NCI-H2227 treated with DMSO at 0.1 percent for 48 hours (cell line): ENCODE measurements around the gene MYL5.
"Not testable (repeated sequence)": the region's sequence is repeated elsewhere in the genome, so short reads cannot be mapped to it uniquely, and the experiment has no call there.

Experiments
- DNase-seq: peaks from one replicate; lab custom pipeline; 2025; lab: John Stamatoyannopoulos, UW

Gene MYL5

GRCh38 chr4:657834-658667 is 16.3 kb upstream of the MYL5 start:
- no peak for DNase-seq

DNA sequence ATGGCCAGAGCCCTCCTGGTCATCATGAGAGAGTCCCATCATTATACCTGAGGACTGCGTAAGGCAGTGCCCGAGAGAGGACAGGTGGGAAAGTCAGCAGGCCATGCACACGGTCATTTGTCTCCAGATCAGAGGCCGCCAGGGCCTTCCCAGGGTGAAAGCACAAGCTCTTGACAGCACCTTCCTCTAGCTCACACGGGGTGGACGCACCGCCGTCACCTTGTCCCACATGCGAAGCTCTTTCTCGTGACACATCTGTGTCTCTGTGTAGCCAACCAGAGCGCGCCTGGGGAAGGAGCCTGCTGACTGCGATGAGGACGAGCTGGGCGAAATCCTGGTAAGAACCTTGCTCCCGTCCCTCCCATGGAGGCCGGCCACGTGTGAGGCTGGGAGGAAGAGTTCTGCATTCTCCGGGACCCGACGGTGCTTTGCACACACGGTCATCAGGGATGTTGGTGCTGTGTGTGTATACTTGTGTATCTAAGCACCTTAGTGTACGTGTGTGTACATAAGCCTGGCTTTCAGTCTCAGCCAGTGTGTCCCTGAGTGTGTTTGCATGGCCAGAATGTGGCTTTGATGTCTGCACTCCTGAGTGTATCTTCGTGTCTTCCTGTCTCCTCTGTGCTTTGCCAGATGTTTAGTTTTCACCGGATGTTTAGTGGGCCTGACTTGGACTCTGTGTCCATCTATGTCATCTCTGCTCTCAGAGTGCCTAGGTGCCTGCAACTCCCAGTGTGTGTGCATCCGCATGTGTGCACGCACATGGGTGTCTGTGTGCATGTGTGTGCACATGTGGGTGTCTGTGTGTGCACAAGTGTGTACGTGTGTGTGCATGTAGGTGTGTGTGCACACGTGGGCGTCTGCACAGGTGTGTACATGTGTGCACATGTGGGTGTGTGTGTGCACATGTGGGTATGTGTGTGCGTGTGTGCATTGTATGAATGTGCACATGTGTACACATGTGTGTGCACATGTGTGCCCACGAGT is 15.4 kb upstream of the MYL5 start:
- DNase-seq = no peak

- DNase-seq = no peak
Measured at GRCh38 chr4:659851-660250, 14.5 kb upstream of the MYL5 start.

- no peak for DNase-seq
Measured at GRCh38 chr4:660401-660800, 13.9 kb upstream of the MYL5 start.

DNA sequence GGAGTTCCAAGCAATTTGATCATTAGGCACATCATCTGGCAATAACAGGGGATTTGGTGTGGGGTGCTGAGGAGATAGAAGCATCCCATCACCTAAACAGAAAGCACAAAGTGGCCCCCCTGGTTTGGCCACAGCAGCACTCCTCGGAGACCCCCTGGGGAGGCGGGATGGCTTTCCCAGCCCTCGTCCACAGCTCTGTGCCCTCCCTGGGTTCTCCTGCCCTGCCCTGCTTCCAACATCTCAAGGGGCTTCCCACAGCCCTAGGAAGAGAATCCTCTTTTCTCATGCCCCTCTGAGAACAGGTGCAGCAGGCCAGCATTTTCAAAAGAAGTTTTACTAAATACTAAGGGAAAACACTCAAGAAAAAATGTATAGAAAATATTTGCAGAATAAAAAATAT is 13.1 kb upstream of the MYL5 start:
- DNase-seq = no peak

DNA sequence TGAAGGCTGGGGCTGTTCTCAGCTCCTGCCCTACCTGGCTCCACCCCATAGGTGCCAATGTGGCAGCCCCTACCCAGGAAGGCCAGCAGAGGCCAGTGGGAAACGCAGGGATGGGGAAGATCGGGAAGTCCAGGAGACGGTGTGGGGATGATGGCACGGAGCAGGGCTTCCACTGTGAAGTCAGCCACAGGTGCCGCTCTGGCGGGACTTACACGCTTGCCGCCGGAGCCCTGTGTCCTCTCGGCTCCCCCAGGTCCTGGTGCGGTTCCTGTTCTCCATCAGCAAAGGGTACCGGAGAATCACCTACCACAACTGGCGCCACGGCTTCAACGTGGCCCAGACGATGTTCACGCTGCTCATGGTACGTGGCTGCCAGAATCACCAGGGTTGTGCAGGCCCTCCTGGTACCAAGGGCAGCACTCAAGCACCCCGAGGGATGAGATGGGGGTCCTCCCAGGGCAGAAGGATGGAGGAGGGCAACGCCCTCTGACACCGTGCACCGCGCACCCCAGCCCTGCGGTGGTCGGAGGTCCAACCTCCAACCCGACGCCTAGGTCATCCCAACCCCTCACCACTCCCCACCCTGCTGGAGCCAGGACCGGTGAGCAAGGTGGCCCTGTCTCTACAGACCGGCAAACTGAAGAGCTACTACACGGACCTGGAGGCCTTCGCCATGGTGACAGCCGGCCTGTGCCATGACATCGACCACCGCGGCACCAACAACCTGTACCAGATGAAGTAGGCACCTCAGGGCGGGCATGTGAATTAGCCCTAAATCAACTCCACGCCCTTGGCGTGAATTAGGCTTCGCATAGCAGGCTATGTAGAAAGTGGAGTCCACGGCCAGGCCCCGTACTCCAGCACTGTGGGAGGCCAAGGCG is 12.2 kb upstream of the MYL5 start:
- no peak for DNase-seq

DNA sequence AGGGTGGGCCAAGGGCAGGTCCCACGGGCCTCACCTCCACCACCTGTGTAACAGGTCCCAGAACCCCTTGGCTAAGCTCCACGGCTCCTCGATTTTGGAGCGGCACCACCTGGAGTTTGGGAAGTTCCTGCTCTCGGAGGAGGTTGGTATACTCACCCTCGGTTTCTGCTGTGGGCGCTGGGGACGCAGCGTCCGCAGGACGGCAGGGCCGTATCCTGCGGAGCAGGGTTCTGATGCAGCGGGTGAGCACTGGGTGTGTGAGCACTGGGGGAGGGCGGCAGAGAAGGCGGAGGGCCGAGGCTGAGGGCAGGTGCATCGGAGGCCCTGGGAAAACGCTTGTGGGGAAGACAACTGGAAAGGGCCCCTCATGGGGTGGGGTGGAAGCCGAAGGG is 11.3 kb upstream of the MYL5 start:
- no peak for DNase-seq

DNA sequence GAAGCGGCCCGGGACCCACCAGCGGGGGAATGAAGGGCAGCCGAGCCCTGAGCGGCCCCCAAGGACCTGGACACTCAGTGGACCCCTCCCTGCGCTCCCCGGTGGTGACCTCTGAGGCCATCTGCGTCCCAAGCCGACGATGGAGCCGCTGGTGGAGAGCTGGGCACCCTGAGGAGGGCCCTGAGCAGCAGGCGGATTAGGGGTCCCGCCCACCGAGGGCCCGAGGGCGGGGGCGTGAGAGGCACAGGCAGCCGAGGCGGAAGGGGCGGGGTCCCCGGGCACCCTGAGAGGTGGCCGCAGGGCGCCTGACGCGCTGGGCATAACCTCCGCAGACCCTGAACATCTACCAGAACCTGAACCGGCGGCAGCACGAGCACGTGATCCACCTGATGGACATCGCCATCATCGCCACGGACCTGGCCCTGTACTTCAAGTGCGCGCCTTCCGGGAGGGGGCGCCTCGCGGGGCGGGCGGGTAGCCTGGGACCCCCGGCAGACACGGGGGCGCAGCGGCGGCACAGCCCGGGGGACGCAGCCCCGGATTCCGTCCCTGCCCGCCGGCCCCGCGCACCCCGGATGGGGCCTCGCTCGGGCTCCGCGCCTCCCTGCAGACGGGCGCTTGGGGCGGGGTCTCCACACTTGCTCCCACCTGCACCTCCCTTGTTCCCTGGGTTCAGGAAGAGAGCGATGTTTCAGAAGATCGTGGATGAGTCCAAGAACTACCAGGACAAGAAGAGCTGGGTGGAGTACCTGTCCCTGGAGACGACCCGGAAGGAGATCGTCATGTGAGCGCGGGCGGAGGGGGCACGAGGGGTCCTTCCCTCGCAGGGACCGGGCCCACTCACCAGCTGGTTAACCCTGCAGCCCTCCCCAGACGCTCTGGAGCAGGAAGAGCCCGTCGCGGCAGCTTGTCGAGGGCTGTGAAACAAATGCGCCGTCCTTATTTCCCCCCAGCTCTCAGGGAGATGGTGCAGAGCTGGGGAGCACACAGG is 10.6 kb upstream of the MYL5 start:
- DNase-seq = no peak

- DNase-seq = no peak
Measured at GRCh38 chr4:664713-665231, 9.6 kb upstream of the MYL5 start.

DNA sequence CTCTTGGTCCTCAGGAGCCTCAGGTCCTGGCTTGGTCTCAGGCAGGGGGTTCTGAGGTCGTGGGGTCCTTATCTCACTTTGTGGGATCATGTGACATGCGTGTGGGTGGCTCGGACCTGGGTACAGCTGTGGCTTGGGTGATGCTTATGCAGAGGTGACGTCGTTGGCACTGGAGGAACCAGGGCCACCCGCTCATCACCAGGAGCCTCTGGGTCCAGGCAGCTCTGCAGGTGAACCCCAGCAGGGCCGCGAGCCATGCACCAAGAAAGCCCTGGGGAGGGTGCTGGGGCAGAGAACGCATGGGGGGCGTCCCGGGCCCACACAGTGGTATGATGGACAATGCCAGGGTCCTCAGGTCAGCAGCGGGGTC is 9.0 kb upstream of the MYL5 start:
- DNase-seq = no peak

GRCh38 chr4:665751-666435 is 8.4 kb upstream of the MYL5 start:
- no peak for DNase-seq

GRCh38 chr4:666436-666810 is 7.9 kb upstream of the MYL5 start:
- DNase-seq = no peak

- no peak for DNase-seq
Measured at GRCh38 chr4:666822-667544, 7.4 kb upstream of the MYL5 start.

GRCh38 chr4:667545-667925 is 6.8 kb upstream of the MYL5 start:
- no peak for DNase-seq

DNA sequence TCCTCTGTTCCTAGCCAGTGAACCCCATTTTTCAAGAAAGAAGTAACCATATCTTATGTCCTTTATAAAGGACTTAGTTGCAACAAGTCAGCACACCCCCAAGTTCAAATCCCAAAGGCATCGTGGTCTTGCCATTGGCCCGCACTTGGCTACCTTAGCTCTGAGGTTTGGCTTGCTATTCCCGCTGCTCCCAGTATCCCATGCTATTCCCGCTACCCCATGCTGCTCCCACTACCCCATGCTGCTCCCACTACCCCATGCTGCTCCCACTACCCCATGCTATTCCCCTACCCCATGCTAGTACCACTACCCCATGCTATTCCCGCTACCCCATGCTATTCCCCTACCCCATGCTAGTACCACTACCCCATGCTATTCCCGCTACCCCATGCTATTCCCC is 6.1 kb upstream of the MYL5 start:
- DNase-seq = not testable (repeated sequence)

DNA sequence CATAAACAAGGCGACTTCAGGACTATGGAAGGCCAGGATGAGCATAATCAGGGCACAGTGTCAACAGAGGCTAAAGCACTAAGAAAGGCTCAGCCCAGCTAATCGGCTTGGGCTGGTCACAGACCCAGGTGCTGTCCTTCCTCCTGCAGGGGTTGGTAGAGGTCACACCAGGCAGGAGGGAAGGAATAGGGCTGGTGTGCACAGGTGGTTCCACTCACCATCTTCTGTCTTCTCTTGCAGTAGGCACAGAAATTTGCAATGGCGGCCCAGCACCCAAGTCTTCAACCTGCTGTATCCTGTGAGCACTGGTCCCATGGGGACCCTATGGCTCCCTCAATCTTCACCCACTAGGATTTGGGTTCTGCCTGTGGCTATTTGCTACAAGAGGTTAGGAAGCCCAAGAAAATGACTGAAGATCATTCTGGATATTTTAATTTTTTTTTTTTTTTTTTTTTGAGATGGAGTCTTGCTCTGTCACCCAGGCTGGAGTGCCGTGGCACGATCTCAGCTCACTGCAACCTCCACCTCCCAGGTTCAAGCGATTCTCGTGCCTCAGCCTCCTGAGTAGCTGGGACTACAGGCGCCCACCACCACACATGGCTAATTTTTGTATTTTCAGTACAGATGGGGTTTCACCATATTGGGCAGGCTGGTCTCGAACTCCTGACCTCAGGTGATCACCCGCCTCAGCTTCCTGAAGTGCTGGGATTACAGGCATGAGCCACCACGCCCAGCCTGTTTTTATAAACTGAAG is 4.4 kb upstream of the MYL5 start:
- DNase-seq = not testable (repeated sequence)

GRCh38 chr4:671769-672168 is 2.6 kb upstream of the MYL5 start:
- DNase-seq = no peak

DNA sequence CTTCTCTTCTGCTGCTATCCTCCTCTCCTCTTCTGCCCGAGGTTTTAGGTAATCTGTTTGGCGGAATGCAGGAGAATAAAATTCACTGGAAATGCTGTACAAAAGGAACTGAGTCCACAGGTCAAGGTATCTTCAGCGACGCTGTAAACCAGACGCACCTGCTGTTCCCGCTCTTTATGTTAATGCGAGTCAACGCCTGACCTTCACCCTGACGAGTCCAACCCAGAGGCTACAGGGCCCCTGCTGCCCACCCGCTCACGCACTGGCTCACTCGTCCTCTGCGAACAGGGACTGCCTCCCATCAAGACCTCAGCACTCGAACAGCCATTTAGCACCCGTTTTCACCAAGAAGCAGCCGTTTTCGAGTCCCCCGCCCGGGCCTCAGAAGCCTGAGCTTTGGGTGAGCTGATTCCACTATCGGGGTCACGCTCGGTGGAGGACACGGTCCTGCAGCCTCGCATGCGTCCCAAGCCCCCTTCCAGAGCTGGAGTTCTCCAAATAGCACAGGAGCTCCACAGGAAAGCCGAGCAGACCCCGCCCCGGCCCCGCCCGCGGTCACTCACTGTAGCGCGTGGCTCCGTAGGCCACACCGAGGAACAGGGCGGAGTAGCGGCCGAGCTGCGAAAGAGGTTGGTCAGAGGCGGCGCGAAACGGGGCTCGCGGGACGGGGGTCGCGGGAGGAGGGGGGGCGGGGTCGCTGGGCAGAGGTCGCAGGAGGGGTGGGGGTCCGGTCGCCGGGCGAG is 822 bp upstream of the MYL5 start:
- no peak for DNase-seq
